H7 (cell line): Measurements from ENCODE around the gene LSM10. TPM values are rescaled to one million over a fixed set of nuclear protein-coding genes. Genes with fewer than 3 reads are reported as not detected.

ENCODE experiments used
- DNase-seq: peaks from one replicate; pipeline ENCODE4 v3.0.0; 2012
- H3K27me3 ChIP-seq: 2 replicates; pipeline ENCODE4 v1.6.0; 2011; ENCODE audit warnings: mild to moderate bottlenecking, low read length; ENCODE audit not compliant: control insufficient read depth, insufficient read depth
- H3K36me3 ChIP-seq: replicated peaks from 2 replicates; pipeline ENCODE4 v1.5.1; 2011; ENCODE audit warnings: low read length; ENCODE audit not compliant: control insufficient read depth, insufficient read depth
- H3K4me3 ChIP-seq: 2 replicates; pipeline ENCODE4 v1.5.1; 2011; ENCODE audit warnings: low read depth, mild to moderate bottlenecking, control low read depth, low read length, moderate library complexity; ENCODE audit not compliant: insufficient read depth
- total RNA-seq: library from RNA; depleted of rRNA; stranded (reverse); fragments of >200 nt; shearing (Covaris generic); gene quantifications from 2 replicates; pipeline ENCODE4 v1.2.3, GENCODE V29; 2014; rRNA removed

LSM10 gene
- 14.4 and 14.5 TPM in 2 replicates for total RNA-seq

DNA sequence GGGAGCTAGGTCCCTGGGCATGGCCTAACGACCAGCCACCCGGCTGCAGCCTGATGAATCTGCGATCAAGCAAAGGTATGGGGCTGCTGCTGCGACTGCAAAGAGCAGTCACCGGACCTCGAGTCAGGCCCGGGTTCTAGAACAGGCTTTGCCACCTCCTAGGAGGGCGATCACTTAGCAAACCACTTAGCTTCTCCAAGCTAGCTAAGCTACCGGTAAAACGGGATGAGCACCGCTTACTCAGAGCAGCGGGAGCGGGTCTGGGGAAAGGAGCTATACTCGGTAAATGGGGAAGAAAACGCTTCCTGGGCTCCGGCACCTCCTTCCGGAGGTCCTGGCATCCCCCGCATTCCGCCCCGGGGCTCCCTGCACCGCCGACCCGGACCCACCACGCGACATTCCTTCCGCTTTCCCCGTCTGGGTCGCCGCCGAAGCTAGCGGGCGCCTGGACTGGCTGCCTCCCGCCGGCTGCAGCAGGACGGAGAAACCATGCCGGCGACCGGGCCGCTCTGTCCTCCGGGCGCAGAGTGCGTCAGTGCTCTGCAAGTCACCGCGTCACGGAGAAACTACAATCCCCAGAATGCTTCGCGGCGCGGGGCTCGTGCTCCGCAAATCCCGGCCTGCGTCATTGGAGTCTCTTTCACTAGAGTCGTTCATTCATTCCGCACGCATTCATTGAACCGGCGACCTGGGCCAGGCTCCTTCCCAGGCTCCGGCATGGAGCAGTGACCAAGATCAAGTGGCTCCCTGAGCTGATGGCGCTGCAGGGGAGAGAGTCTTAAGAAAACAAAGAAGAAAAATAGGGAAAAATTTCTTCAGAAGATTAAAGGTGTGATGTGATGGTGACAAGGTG lies at the start of gene LSM10:
TSS of gene LSM10 (minus strand) at position 531 of the 853 bp plus-strand sequence. CDS start 3,779 bp downstream, outside the sequence.
- H3K4me3 ChIP-seq, result peak within 1 kb of the TSS; percentile 76
- no peaks in the 10 kb centered on the region for H3K27me3 ChIP-seq
- peak; percentile 95 for DNase-seq
- peaks cover 10% of the 10 kb centered on the region for H3K36me3 ChIP-seq

DNA sequence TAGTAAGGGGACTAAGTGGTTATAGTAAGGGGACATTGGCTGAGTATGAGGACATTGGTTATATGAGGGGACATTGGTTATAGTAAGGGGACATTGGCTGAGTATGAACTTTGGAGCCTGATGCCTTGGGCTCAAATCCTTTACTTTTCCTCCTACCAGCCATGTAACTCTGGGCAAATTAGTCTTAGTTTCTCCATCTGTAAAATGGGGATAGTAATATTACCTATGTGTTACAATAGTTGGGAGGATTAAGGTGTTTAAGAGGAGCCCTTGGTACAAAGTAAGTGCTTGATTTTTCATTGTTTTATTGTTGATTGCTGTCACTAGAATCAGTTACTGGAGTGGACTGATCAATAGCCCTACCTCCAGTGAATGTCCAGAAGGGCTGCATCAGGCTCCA lies 49.7 kb upstream of the LSM10 start:
- DNase-seq, result no peak
- Histone ChIP-seq H3K4me3 (no peak overlapping the region), H3K36me3 (no peaks in the 10 kb centered on the region), H3K27me3 (no peaks in the 10 kb centered on the region)

DNA sequence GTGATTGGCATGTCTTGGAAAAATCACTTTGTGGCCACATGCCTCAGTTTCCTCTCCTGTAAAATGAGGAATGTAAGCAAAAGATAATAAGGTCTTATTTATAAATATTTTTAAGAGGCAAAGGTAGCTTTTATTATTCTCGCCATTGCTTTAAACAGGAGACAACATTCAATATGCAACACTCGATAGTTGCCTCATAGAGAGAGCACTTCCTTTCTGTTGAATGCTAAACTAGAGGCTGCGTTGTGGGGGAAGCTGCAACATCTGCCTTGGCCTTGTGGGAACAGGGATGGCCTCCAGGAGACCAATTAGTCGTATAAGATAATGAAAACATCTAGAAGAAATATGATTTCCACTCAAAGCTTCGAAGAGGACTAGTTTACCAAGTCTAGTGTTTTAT lies 49.0 kb upstream of the LSM10 start:
- no peak for DNase-seq
- no peaks in the 10 kb centered on the region for H3K36me3 ChIP-seq
- no peak overlapping the region for H3K4me3 ChIP-seq
- H3K27me3 ChIP-seq, result no peaks in the 10 kb centered on the region

DNA sequence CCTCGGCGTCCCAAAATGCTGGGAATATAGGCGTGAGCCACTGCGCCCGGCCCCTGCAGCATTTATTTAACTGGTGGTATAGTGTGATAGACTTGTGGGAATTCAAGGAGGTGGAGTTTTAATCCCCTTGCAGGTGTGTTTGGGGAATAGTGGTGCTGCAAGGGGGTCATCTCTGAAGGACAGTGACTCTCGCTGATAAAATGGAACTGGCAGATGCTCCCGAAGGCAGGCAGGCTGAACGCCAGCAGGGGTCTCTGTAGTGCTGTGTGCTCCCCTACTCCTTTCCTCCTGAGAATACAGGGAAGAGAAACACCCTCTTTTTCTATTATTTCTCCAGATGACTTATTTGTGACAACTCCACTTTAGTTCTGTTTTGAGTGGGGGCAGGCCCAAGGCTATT lies 48.6 kb upstream of the LSM10 start:
- Histone ChIP-seq H3K36me3 (no peaks in the 10 kb centered on the region), H3K27me3 (no peaks in the 10 kb centered on the region), H3K4me3 (no peak overlapping the region)
- DNase-seq, result peak; percentile 79

DNA sequence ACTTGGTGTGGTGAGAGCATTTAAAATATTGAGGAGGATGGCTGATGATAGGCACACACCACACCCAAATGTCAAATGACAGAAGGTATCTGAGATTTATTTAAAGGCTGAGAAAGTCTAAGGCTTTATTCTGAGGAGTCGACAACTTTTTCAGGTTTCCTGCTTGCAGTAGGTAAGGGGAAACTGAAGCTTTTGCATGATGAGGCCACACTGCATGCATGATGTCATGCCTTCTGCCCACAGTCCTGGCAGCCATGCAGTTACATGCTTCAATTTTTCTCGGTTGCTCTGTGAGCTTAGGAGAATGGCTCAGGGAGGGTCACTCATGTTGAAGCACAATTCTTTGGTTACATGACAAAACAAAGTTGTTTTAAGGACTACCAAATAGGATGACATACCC lies 45.6 kb upstream of the LSM10 start:
- Histone ChIP-seq H3K36me3 (no peaks in the 10 kb centered on the region), H3K4me3 (no peak overlapping the region), H3K27me3 (no peaks in the 10 kb centered on the region)
- no peak for DNase-seq

DNA sequence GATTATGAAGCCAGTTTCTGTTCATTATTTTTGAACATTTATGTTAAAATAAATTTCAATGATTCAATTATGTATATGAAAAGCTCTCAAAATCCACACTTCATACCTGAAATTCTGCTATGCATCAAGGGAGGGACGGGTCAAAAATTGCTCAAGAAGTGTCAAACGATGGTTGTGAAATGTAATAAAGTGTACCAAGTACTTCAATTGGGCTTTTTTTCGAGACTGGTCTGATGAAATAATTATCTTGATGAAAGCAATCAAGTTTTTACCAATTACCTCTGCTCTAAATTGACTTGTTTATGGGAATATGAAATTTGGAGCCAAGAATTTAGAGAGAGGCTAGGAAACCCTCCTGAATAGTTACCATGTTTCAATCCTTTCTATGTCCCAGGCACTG lies 44.6 kb upstream of the LSM10 start:
- H3K4me3 ChIP-seq, result no peak overlapping the region
- H3K36me3 ChIP-seq, result no peaks in the 10 kb centered on the region
- DNase-seq, result no peak
- no peaks in the 10 kb centered on the region for H3K27me3 ChIP-seq

DNA sequence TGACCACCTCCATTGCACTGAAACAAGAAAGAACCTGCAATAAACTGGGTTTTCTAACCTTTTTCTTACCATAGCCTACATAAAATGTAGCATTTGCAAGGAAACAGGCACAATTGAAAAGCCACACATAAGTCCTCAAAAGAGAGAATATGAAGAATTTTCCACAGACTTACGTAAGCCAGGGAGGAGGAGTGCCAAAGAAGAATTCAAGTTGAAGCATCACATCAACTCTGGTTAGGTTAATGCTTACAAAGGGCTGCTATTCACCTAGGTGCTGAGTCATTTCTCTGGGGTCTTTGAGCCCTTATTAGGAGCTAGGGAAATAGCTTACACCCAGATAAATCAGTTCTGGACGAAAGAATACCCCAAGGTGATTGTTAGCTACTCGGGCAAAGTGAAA lies 42.9 kb upstream of the LSM10 start:
- H3K4me3 ChIP-seq, result no peak overlapping the region
- no peak for DNase-seq
- H3K27me3 ChIP-seq, result no peaks in the 10 kb centered on the region
- H3K36me3 ChIP-seq, result no peaks in the 10 kb centered on the region

DNA sequence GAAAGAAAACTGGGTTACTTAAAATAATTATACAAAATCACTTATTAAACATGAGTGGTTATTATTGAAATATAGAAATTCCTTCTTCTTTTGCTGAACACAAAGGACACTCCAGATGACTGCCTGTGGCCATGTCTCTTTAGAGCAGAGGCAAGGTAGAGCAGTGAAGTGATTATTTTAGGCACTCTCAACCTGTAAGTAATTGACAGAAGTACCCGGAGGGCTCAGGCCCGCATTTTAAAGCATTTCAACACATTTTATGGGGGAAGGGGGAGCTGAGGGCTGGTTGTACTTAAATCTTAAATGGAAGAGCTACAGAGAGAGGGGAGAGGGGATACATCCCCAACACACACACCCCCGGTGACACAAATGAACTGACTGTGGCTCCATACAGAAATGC lies 42.3 kb upstream of the LSM10 start:
- no peak for DNase-seq
- Histone ChIP-seq H3K36me3 (no peaks in the 10 kb centered on the region), H3K4me3 (no peak overlapping the region), H3K27me3 (no peaks in the 10 kb centered on the region)

DNA sequence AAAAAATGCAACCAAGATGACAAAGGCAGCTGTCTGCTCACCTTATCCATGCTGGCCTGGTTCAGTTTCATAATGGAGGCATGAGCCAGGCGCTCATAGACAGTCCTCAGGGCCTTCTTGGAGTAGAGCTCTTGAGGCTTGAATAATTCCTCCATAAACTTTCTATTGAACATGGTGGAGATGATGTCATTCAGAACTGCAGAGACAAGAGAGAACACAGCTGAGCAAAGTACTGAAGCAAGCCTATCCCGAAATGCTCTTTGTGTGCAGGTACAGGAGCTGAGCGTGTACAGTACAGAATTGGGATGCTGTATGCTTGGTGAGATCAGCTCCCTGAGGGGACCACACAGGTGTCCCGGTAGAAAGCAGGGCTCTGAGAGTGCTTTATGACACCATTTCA lies 41.0 kb upstream of the LSM10 start:
- H3K27me3 ChIP-seq, result no peaks in the 10 kb centered on the region
- DNase-seq, result no peak
- H3K4me3 ChIP-seq, result no peak overlapping the region
- no peaks in the 10 kb centered on the region for H3K36me3 ChIP-seq

DNA sequence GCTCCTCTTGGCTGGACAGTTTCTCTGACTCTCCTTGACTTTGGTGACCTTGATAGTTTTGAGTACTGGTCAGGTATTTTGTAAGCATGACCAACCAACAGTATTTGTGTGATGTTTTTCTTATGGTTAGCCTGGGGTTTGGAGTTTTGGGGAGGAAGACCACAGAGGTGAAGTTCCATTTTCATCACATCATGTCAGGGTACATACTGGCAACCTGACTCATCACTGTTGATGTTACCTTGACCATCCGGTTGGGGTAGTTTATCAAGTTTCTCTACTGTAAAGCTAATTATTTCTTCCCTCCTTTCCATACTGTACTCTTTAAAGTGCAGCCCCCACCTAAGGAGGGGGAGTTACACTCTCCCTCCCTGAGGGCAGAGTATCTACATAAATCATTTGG lies 39.1 kb upstream of the LSM10 start:
- Histone ChIP-seq H3K4me3 (no peak overlapping the region), H3K36me3 (no peaks in the 10 kb centered on the region; the same call in 1 of the 2 replicates), H3K27me3 (no peaks in the 10 kb centered on the region)
- DNase-seq, result no peak

DNA sequence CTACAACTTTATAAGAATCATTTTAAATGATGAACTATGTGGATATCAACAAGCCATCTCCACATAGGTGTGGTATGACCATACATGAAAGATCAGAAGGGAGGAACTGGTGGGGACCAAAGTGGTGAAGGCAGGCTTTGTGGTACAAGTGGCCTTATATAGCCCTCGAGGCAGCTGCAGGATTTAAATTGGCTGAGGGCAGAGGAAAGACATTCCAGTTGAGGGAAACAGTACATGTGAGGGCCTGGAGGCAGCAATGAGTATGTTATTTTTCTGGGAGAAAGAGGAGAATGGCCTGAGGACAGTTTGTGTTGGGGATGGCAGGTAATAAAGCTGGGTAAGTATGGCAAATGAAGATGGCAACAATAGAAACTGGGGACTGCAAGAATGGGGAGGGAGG lies 35.4 kb upstream of the LSM10 start:
- H3K4me3 ChIP-seq, result no peak overlapping the region
- DNase-seq, result no peak
- H3K36me3 ChIP-seq, result no peaks in the 10 kb centered on the region; the same call in 1 of the 2 replicates
- no peaks in the 10 kb centered on the region for H3K27me3 ChIP-seq

DNA sequence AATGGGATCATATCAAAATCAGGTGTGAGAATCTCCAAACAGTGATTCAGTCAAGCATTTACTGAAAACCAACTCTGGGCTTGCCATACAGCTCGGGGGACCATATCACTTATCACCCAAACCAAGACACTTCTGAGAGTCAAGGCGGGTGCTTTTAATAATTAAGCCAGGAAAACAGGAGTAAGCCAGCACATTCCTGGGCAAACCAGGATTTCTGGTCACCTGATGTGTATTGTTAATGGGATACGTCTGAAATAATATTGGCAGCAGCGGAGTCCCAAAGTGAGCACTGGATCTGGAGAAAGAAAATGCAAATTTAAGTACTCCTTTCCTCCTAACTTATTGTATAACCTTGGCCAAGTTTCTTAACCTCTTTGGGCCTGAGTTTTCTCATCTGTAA lies 34.9 kb upstream of the LSM10 start:
- H3K36me3 ChIP-seq, result no peaks in the 10 kb centered on the region; the same call in 1 of the 2 replicates
- H3K27me3 ChIP-seq, result no peaks in the 10 kb centered on the region
- no peak overlapping the region for H3K4me3 ChIP-seq
- DNase-seq, result no peak

DNA sequence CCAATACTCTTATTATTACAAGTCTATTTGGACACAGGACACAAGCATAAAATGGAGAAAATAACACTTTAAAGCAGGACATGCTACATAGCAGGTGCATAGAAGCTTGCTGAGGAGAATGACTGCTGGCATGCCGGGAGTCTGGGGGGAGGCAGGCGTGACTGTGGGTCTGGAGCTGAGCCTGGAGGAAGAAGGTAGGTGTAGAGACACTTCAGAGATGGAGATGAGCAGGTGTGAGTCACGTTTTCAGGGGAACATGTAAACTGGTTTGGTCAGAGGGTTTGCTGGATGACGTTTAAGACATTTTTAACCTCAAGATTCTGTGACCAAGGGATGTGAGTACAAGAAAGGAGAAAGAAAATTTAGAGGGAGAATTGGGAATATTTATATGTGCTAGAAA lies 28.1 kb upstream of the LSM10 start:
- peaks cover 2% of the 10 kb centered on the region for H3K36me3 ChIP-seq
- H3K27me3 ChIP-seq, result no peaks in the 10 kb centered on the region
- no peak for DNase-seq
- H3K4me3 ChIP-seq, result no peak overlapping the region

DNA sequence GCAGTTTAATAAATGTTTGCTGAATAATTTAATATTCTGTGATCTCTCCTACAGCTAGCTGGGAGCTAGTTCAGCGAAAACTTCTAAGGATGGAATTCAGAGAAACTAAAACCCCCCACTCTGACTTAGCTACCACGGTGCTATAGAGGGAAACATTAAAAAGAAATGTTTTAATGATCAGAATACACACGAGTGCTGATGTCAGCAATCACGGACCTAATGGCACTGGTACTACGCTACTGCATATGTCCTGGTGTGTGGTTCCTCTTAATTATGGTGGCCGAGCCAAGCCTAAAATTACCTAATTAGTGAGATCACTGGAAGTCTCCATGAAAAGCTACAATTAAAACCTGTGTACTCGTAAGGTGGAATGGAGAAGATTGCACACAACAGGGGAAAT lies 23.9 kb upstream of the LSM10 start:
- Histone ChIP-seq H3K4me3 (no peak overlapping the region), H3K27me3 (no peaks in the 10 kb centered on the region), H3K36me3 (peaks cover 2% of the 10 kb centered on the region)
- no peak for DNase-seq

DNA sequence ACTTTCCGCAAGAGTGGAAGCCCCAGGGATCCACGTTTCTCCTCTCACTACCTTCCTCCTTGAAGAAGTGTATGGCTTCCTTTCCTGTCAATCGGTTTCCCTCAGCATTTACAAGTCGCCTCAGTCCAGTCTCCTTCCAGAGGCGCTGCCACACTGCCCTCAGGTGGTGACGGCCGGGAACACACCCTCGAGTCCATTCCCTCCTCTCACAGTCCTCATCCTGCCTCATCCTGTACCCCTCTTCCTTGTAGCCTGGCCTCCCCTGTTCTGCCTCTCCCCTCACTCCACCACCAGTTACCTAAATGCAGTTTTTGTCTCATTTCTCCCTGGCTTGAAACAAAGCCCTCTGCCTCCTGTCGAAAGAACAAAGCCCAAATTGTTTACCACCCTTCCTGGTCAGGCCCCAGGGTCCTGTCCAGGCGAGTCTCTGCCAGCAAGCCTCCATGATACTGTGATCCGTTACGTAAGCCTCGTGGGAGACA lies 23.2 kb upstream of the LSM10 start:
- peak; percentile 83 for DNase-seq
- Histone ChIP-seq H3K27me3 (no peaks in the 10 kb centered on the region), H3K4me3 (no peak overlapping the region), H3K36me3 (peaks cover 2% of the 10 kb centered on the region)
